B cell (primary cell): ENCODE data around the gene LRRC26. TPM values are rescaled to one million over a fixed set of nuclear protein-coding genes. Genes with fewer than 3 reads are reported as not detected.

Experiments
- ATAC-seq: fragments of 200-7000 bp; cut with Tn5 transposase; one replicate; pipeline ENCODE4 v1.10.0; 2021; ENCODE audit warnings: low read depth, mild to moderate bottlenecking, moderate number of reproducible peaks, moderate library complexity
- CTCF ChIA-PET: fragments of 350-600 bp; sonication (Branson Sonifier 250); formaldehyde crosslinking; loops from one replicate; lab custom pipeline; 2021; ENCODE audit warnings: antibody characterized with exemption, inconsistent platforms; lab: Charles Lee
- POLR2A ChIA-PET: fragments of 350-600 bp; sonication (Branson Sonifier 250); formaldehyde crosslinking; loops from one replicate; lab custom pipeline; 2021; ENCODE audit warnings: antibody characterized with exemption; lab: Charles Lee
- DNase-seq: peaks from one replicate; pipeline ENCODE4 v3.0.0; 2013
- H2AFZ ChIP-seq: 2 replicates; pipeline ENCODE4 v1.6.1; 2012; ENCODE audit warnings: mild to moderate bottlenecking, low read depth, low read length; ENCODE audit not compliant: insufficient read depth, poor library complexity, severe bottlenecking
- H3K27ac ChIP-seq, 2 donors: 1 replicate in 1 of 2; 2 replicates in 1 of 2; pipeline ENCODE4 v1.5.1; 2012 to 2013; ENCODE audit warnings: low read length in 2 of 2, mild to moderate bottlenecking in 2 of 2, moderate library complexity in 1 of 2
- H3K27me3 ChIP-seq, 4 experiments: fragments of 200-600 bp in 1 of 4; sonication (generic) in 1 of 4; replicated peaks in 1 of 4; 1 replicate in 2 of 4; 2 replicates in 2 of 4; pipeline versions ENCODE4 v1.6.1 to v1.7.0; 2013 to 2016; ENCODE audit warnings: low read length in 3 of 4, mild to moderate bottlenecking in 2 of 4, mixed read lengths in 1 of 4, moderate library complexity in 1 of 4; ENCODE audit not compliant: insufficient read depth in 4 of 4, control insufficient read depth in 3 of 4; ENCODE audit errors: control extremely low read depth in 1 of 4
- H3K36me3 ChIP-seq, 2 experiments: replicated peaks in 1 of 2; 1 replicate in 1 of 2; 2 replicates in 1 of 2; pipeline versions ENCODE4 v1.6.1 to v1.7.1; 2013; ENCODE audit warnings: low read length in 1 of 2; ENCODE audit not compliant: insufficient read depth in 2 of 2, control insufficient read depth in 1 of 2; ENCODE audit errors: control extremely low read depth in 1 of 2, extremely low read depth in 1 of 2
- H3K4me1 ChIP-seq, 2 donors: fragments of 200-600 bp in 1 of 2; sonication (generic) in 1 of 2; 1 replicate in 1 of 2; 2 replicates in 1 of 2; pipeline versions ENCODE4 v1.5.1 to v1.6.1; 2013 to 2017; ENCODE audit warnings: low read length in 2 of 2; ENCODE audit not compliant: control insufficient read depth in 2 of 2, insufficient read depth in 2 of 2
- H3K4me2 ChIP-seq: replicated peaks from 2 replicates; pipeline ENCODE3; 2012; ENCODE audit warnings: mild to moderate bottlenecking, low read depth, low read length; ENCODE audit not compliant: poor library complexity, severe bottlenecking
- H3K4me3 ChIP-seq, 5 experiments: fragments of 200-600 bp in 1 of 5; sonication (generic) in 1 of 5; 1 replicate in 3 of 5; 2 replicates in 2 of 5; pipeline versions ENCODE4 v1.5.1 to v1.7.0; 2011 to 2016; ENCODE audit warnings: low read length in 4 of 5, mild to moderate bottlenecking in 4 of 5, low read depth in 2 of 5, control low read depth in 1 of 5, moderate library complexity in 1 of 5; ENCODE audit not compliant: insufficient read depth in 1 of 5; ENCODE audit errors: control extremely low read depth in 1 of 5, extremely low read depth in 1 of 5
- H3K79me2 ChIP-seq: fragments of 200-600 bp; sonication (generic); one replicate; pipeline ENCODE4 v1.6.0; 2016; ENCODE audit warnings: low read length; ENCODE audit not compliant: control insufficient read depth, insufficient read depth
- H3K9ac ChIP-seq: fragments of 200-600 bp; sonication (generic); 2 replicates; pipeline ENCODE4 v1.6.1; 2017; ENCODE audit warnings: mild to moderate bottlenecking, low read length, moderate library complexity
- H3K9me3 ChIP-seq, 3 donors: one replicate each; pipeline versions ENCODE4 v1.6.1 to v1.7.1; 2013; ENCODE audit warnings: low read length in 2 of 3; ENCODE audit not compliant: control insufficient read depth in 2 of 3, insufficient read depth in 1 of 3; ENCODE audit errors: control extremely low read depth in 1 of 3
- H4K20me1 ChIP-seq: 2 replicates; pipeline ENCODE4 v1.6.0; 2012; ENCODE audit warnings: mild to moderate bottlenecking, low read length; ENCODE audit not compliant: insufficient read depth, control insufficient read depth, poor library complexity, severe bottlenecking
- H3K27ac Mint-ChIP-seq: one replicate; pipeline ENCODE4 v1.8.0; 2021; ENCODE audit warnings: mixed read lengths
- H3K27me3 Mint-ChIP-seq: one replicate; pipeline ENCODE4 v1.8.0; 2021; ENCODE audit warnings: mixed read lengths
- H3K4me1 Mint-ChIP-seq: one replicate; pipeline ENCODE4 v1.8.0; 2021; ENCODE audit warnings: mixed read lengths
- H3K4me3 Mint-ChIP-seq: one replicate; pipeline ENCODE4 v1.8.0; 2021; ENCODE audit warnings: mixed read lengths
- H3K9me3 Mint-ChIP-seq: one replicate; pipeline ENCODE4 v1.8.0; 2022; ENCODE audit warnings: mixed read lengths; ENCODE audit not compliant: insufficient read depth
- CTCF ChIP-seq: fragments of 200-600 bp; IDR thresholded peaks from one replicate; pipeline ENCODE4 v1.8.0; 2022; ENCODE audit warnings: antibody characterized with exemption, mild to moderate bottlenecking
- EZH2 ChIP-seq: IDR thresholded peaks from 2 replicates; pipeline ENCODE4 v1.6.1; 2012; ENCODE audit warnings: borderline replicate concordance, low read depth, mild to moderate bottlenecking, moderate library complexity, low read length; ENCODE audit not compliant: insufficient read depth, poor library complexity, severe bottlenecking
- WGBS: methylation state at CpG from one replicate; pipeline ENCODE4 v1.1.5; 2013; ENCODE audit warnings: missing lambda C conversion rate; ENCODE audit not compliant: insufficient coverage; 5-methylcytosine and 5-hydroxymethylcytosine counted together
- intact Hi-C: fragments of 100-400 bp; cut with micrococcal nuclease; formaldehyde crosslinking; loops from one replicate; pipeline ENCODE4 v1.10.0; 2022
- polyA plus RNA-seq: library from polyadenylated mRNA; depleted of rRNA; stranded (reverse); fragments of >200 nt; gene quantifications from 2 replicates; pipeline ENCODE4 v1.2.3, GENCODE V29; 2012
- total RNA-seq, 2 donors: library from RNA; stranded (reverse); fragments of 120-200 nt in 1 of 2; gene quantifications; 1 replicate in 1 of 2; 2 replicates in 1 of 2; pipeline versions ENCODE4 v1.2.3 to v1.2.4, GENCODE V29; 2013 to 2022

Gene LRRC26
- total and polyA plus RNA-seq, 2 donors (not counting 1 experiment from before 2014, with no cell fraction given), result not detected

DNA sequence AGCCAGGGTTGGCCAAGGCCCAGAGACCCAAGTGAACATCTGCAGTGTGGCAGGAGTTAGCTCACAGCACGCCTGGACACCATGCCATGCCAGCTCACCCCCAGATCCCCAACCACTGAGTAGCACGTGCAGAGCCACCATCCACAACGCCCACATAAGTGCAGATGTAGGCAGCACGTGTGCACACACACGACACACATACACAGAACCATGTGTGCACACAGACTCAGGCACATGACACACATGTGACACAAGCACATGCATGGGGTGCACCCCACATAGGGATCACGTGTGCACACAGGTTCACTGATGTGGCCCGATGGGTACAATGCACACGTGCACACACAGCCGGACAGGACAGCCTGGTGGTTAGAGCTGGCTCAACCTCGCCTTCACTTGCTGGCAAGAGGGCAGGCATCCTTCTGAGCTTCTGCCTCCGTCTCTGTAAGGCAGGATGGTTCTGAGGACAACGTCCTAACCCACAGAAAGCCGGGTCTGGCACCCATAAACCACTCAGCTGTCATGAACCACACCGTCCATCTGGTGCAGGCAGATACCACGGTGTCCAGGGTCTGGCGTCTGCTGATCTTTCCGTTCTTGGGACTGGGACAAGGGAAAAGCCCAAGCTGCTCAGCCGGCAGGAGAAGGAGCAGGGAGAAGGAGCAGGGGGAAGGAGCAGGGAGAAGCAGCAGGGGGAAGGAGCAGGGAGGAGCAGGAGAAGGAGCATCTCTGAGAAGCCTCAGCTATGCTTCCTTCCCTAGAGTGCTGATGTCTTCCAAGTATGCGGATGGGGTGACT, 12.0 kb downstream of the LRRC26 start:
- ATAC-seq (no peak), DNase-seq (no peak)
- no peak for TF ChIP-seq EZH2
- no peak for TF ChIP-seq CTCF
- Histone ChIP-seq H4K20me1 (no peaks in the 10 kb centered on the region), H3K9me3 (peaks cover 0 to 33% (median 0%) of the 10 kb centered on the region in 3 donors), H3K36me3 (no peaks in the 10 kb centered on the region), H3K4me3 (no peak overlapping the region), H3K4me1 (peaks cover 22 to 34% of the 10 kb centered on the region in 2 donors), H2AFZ (no peak overlapping the region), H3K79me2 (no peaks in the 10 kb centered on the region), H3K4me2 (no peak overlapping the region), H3K27me3 (peaks cover 0 to 65% (median 20%) of the 10 kb centered on the region in 4 experiments), H3K9ac (no peak overlapping the region), H3K27ac (no peak overlapping the region)
- intact Hi-C loops, result loop anchor here (5.0 kb wide), 1 partner anchor 36 kb away; no protein-coding TSS in a partner anchor
- Mint-ChIP-seq H3K27ac (no peak overlapping the region), H3K9me3 (no peaks in the 10 kb centered on the region), H3K4me3 (peak overlapping the region; percentile 34), H3K27me3 (peaks cover 39% of the 10 kb centered on the region), H3K4me1 (peaks cover 26% of the 10 kb centered on the region)
- POLR2A ChIA-PET, result interaction anchor here (0.6 kb wide), 1 partner anchor 27 kb away, joined by 5 read pairs; no protein-coding TSS in a partner anchor
- WGBS, result 77% methylated on average over 19 of the region's 19 CpGs
- CTCF ChIA-PET, result interaction anchor here (1.0 kb wide), 1 partner anchor 43 kb away, joined by 3 read pairs; the partner anchor contains the start of gene TPRN
